HG03565 (cell line): ENCODE results near the gene ZNF22.
A peak's percentile ranks its signal among the peaks of the same experiment; 100 is the strongest.

Experiments used
- ATAC-seq: cut with Tn5 transposase; IDR thresholded peaks from one replicate; pipeline ENCODE4 v1.9.1; 2021; ENCODE audit warnings: mild to moderate bottlenecking, moderate library complexity; ENCODE audit not compliant: unreplicated experiment

The ZNF22 gene

GRCh38 chr10:45000752-45001380, at the start of gene ZNF22:
Gene ZNF22 (plus strand): TSS chr10:45000923. CDS start chr10:45003369, 2,446 bp downstream.
- peak; percentile 68 for ATAC-seq

GRCh38 chr10:44951576-44952226, 49.0 kb upstream of the ZNF22 start:
- no peak for ATAC-seq

- ATAC-seq = no peak
Observed at GRCh38 chr10:44952779-44953231, 47.9 kb upstream of the ZNF22 start.

GRCh38 chr10:44954042-44954441, 46.7 kb upstream of the ZNF22 start:
- no peak for ATAC-seq

DNA sequence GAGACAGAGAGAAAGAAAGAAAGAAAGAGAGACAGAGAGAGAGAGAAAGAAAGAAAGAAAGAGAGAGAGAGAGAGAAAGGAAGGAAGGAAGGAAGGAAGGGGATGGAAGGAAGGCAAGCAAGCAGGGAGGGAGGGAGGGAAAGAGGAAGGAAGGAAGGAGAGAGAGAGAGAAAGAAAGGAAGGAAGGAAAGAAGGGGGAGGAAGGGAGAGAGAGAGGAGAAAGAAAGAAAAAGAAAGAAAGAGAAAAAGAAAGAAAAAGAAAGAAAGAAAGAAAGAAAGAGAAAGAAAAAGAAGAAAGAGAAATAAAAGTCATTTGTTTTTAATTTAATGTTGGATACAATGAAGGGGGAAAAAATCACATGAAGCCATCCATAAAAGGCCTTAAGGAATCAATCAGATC, 45.8 kb upstream of the ZNF22 start:
- no peak for ATAC-seq

DNA sequence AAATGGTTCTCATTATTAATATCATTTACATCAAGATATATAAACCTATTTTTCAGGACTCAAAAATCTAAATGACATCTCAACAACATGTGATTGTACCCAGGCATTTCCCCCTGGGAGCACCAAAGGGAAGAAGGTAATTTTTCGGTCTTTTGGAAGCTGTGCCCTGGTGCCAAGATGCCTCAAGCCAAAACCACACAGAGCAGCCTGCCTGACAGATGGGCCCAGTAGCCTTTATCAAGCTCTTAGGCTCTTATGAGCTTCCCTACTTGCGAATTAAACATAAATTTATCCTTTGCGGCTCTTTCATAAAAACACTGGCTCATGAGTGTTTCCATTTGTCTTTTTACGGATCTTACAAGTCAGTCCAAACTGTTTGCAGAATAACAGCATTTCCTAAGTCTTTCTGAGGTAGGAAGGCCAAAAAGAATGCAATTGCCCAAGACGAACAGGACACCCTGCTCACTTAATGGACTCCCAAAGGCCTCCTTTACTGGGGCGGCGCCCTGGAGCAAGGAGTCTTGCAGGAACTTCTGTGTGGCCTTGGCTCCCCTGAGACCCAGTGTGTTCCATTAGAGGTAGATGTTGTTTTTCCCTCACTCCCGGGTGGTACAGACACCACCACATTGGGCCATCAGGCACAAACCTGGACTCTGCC, 45.2 kb upstream of the ZNF22 start:
- no peak for ATAC-seq

GRCh38 chr10:44956226-44956625, 44.5 kb upstream of the ZNF22 start:
- ATAC-seq = no peak

DNA sequence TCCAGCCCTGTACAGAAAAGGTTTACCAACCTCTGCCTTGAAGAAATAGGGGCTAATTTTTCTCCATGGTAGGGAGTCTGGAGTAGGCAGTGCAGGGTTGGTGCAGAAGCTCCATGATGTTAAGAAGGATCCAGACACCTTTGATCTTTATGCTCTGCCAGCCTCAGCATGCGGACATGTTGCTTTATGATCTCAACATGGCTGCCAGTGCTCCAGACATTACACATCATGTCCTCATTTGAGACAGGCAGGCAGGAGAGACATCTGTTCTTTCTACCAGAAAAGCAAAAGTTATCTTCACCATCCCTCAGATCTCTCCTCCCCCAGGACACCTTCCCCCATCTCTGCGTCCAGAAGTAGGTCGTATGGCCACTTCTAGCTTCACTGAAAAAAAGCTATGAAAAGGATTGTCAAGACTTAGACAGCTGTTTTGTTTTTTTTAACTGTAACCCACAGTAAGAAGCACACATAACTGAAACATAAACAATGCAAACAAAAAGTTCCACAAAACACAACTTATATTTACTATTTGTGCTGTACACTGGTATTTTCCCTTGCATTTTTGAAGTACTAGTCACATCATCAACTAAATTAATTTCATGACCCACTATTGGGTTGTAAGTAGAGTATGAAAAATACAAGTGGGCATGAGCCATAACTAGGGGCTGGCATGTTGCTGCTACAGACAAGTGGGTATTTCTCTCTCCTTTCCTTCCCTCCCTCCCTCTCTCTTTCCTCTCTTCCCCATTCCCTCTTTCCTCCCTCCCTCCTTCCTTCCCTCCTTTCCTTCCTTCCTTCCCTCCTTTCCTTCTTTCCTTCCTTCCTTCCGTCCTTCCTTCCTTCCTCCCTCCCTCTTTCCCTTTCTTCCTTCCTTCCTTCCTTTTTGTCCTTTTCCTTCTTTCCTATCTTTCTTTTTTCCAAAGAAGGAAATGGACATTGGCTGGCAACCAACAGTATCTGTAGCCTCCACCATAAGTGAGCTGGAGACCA, 43.7 kb upstream of the ZNF22 start:
- ATAC-seq = no peak

- no peak for ATAC-seq
Observed at GRCh38 chr10:44958196-44958897, 42.4 kb upstream of the ZNF22 start.

DNA sequence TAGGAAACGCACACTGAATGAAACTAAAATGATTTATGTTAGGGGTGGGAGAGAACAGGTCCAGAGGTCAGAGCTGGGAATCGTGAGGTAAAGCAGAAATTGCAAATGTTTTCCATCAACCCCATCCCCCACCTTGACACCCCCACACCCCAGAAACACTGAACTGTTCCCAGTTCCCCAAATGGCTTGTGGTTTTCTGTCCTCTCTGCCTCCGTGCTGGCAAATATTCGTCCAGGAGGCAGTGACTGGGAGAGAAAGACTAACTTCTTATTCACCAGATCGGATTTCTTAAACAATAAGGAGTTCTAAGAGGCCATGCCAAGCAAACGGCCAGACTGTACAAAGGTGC, 41.9 kb upstream of the ZNF22 start:
- ATAC-seq = no peak

GRCh38 chr10:44959247-44960087, 41.3 kb upstream of the ZNF22 start, which contains the start of gene RASSF4:
Gene RASSF4 (plus strand): TSS chr10:44959802. CDS start chr10:44970203, 10,401 bp downstream.
- peak; percentile 85 for ATAC-seq

- ATAC-seq = no peak
Observed at GRCh38 chr10:44960088-44960460, 40.6 kb upstream of the ZNF22 start.

DNA sequence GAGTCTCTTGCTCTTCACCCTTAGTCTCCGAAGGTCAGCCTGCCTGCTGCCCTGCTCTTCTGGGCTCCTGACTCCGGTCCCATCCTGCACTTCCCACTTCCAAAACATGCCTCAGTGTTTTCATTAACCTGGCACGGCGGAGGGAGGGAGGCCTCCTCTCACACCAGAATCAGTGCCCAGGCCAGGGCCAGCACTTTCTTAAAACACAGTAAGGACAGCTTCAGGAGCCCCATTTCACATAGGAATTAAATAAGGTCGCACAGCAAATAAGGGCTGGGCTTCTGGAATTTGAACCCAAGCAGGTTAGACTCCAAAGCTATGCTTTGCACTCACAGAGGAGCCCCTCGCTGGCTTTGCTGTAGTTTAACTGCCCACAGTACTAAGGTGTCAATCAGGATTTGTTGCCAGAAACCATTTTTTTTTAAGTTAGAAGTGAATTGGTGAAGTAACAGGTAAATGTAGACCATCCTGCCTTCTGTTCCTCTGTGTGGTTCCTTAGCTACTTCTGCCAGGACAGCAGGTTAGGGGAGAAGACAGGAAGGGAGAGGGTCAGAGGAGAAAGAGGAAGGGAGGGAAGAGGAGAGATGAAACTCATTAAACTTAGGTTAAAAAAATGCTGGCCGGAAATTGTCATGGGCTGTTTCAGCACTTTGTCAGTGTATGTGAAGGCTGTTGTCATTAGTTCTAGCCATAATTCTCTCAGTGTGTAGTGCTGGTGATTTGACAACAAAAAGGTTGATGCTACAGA, 40.1 kb upstream of the ZNF22 start:
- ATAC-seq = no peak

DNA sequence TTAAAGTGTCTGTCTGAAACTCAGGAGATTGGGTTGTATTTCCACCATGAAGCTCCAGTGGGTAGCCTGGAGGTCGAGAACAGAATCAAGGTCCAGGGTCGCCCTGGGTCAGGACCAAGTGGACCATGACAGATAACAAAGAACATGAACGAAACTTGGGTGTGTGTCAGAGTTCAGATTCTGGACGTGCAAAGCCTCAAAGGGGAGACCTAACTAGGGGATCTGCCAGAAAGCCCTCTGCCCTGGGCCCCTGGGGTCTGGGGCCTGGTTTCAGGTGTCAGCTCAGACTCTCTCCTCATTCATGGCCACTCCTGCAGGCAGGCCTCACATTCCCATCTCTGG, 39.5 kb upstream of the ZNF22 start:
- ATAC-seq = no peak

DNA sequence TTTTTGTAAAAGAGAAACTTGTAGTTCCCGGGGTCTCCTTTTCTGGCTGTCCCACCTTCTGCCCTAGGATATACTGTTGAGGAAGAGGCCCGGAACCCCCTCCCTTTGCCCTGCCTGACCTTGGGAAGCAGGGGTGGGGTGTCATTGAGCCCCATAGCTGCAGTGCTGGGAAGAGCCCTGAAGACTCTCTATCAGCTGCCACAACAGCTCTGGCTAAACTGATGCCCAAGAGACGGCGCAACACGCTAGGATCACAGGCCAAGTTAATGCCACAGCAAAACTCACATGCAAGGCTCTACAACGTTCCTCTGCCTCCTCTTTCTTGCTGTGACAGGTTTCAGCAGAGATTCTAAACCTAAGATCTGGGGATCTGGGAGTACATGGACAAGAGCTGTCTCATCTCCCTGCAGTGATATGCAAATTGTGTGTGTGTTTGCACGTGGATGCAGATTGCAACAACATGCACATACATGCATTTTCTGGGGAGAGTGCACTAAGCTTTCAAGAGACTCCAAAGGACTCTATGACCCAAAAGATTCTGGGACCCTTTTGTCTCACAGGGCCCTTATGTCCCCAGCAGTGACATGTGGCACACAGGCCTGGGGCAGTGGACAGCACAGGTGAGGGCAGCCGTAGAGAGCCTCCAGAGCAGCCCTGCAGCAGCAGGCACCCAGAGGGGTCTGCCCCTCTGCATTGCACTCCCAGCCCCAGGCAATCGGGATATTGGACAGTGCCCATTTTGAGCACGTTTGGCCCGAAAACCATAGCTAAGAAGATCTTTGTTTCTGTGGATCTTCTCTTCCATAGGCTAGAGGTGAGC, 38.6 kb upstream of the ZNF22 start:
- no peak for ATAC-seq

- ATAC-seq = no peak
Observed at GRCh38 chr10:44962870-44963738, 37.6 kb upstream of the ZNF22 start.
